Measurements from ENCODE around the gene ENPP5. TPM values are rescaled to one million over a fixed set of nuclear protein-coding genes. Genes with fewer than 3 reads are reported as not detected.

The ENPP5 gene
- total and polyA plus RNA-seq, 10 of the 15 experiments (the other 5 are each of a cell fraction or from before 2014, with no cell fraction given) = 0.05 to 0.07 TPM; not detected in 8

- TF ChIP-seq CEBPZ (IDR thresholded peaks at IDR 0.05; ENCODE audit: low read depth, low read length) (no peak), KLF5 (IDR thresholded peaks at IDR 0.05; ENCODE audit: partially characterized antibody) (peak; percentile 26), ETV6 (conservative IDR thresholded peaks at IDR 0.05 in 1 of 2, IDR thresholded peaks at IDR 0.05 in 1 of 2; ENCODE audit: borderline replicate concordance in 1 of 2, low read depth in 1 of 2) (peak in 1 of 2 experiments; percentile 84; a peak in 2 of 4 replicates), EED (IDR thresholded peaks at IDR 0.05; ENCODE audit: low read depth) (peak; percentile 67), DPF2 (IDR thresholded peaks at IDR 0.05) (peak; percentile 85), IRF3 (IDR thresholded peaks at IDR 0.05) (no peak), CBFB (IDR thresholded peaks at IDR 0.05; ENCODE audit: low read depth) (peak; percentile 57; the same call in 1 of the 2 replicates), IRF4 (IDR thresholded peaks at IDR 0.05; ENCODE audit: low read depth, low read length) (peak; percentile 78; the same call in 1 of the 2 replicates), SPI1 (IDR thresholded peaks at IDR 0.05; ENCODE audit: borderline replicate concordance, insufficient read depth, low read depth, low read length) (peak; percentile 93), CREB1 (IDR thresholded peaks at IDR 0.05; ENCODE audit: low read depth) (0 out of 2 replicates have a peak, but pooled peaks have one; percentile 29), ATF7 (IDR thresholded peaks at IDR 0.05; ENCODE audit: low read depth) (peak; percentile 63; the same call in 1 of the 2 replicates), MXI1 (IDR thresholded peaks at IDR 0.05; ENCODE audit: low read depth, low read length) (no peak), BHLHE40 (IDR thresholded peaks at IDR 0.05; ENCODE audit: borderline replicate concordance in 1 of 2, low read depth in 2 of 2, low read length in 1 of 2) (peak; percentile 66 to 67; a peak in 3 of 4 replicates), TCF3 (IDR thresholded peaks at IDR 0.05; ENCODE audit: borderline replicate concordance, insufficient read depth, low read depth, low read length) (peak; percentile 23; the same call in 1 of the 2 replicates), NFIC (IDR thresholded peaks at IDR 0.05; ENCODE audit: low read depth, low read length) (peak; percentile 86), BMI1 (IDR thresholded peaks at IDR 0.05; ENCODE audit: borderline replicate concordance) (peak; percentile 56; the same call in 1 of the 2 replicates), TBL1XR1 (IDR thresholded peaks at IDR 0.05; ENCODE audit: low read depth, low read length) (0 out of 2 replicates have a peak, but pooled peaks have one; percentile 72), RFX5 (IDR thresholded peaks at IDR 0.05; ENCODE audit: low read depth, low read length) (no peak), RUNX3 (IDR thresholded peaks at IDR 0.05; ENCODE audit: low read length) (peak; percentile 95)
- TF ChIP-seq, protein P1, sequence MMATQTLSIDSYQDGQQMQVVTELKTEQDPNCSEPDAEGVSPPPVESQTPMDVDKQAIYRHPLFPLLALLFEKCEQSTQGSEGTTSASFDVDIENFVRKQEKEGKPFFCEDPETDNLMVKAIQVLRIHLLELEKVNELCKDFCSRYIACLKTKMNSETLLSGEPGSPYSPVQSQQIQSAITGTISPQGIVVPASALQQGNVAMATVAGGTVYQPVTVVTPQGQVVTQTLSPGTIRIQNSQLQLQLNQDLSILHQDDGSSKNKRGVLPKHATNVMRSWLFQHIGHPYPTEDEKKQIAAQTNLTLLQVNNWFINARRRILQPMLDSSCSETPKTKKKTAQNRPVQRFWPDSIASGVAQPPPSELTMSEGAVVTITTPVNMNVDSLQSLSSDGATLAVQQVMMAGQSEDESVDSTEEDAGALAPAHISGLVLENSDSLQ (IDR thresholded peaks at IDR 0.05) = 0 out of 2 replicates have a peak, but pooled peaks have one; percentile 21
- TF ChIP-seq, protein P2, sequence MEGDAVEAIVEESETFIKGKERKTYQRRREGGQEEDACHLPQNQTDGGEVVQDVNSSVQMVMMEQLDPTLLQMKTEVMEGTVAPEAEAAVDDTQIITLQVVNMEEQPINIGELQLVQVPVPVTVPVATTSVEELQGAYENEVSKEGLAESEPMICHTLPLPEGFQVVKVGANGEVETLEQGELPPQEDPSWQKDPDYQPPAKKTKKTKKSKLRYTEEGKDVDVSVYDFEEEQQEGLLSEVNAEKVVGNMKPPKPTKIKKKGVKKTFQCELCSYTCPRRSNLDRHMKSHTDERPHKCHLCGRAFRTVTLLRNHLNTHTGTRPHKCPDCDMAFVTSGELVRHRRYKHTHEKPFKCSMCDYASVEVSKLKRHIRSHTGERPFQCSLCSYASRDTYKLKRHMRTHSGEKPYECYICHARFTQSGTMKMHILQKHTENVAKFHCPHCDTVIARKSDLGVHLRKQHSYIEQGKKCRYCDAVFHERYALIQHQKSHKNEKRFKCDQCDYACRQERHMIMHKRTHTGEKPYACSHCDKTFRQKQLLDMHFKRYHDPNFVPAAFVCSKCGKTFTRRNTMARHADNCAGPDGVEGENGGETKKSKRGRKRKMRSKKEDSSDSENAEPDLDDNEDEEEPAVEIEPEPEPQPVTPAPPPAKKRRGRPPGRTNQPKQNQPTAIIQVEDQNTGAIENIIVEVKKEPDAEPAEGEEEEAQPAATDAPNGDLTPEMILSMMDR (IDR thresholded peaks at IDR 0.05 in 2 of 3, conservative IDR thresholded peaks at IDR 0.05 in 1 of 3; ENCODE audit: control insufficient read depth in 2 of 3, extremely low read depth in 1 of 3, insufficient read depth in 1 of 3, low read depth in 3 of 3, low read length in 3 of 3) = no peak
Observed at GRCh38 chr6:46217671-46218131, 46.9 kb upstream of the ENPP5 start (continued).
